D721Med (cell line): Measurements from ENCODE around the gene RPP25.
"Not testable (repeated sequence)": the region's sequence is repeated elsewhere in the genome, so short reads cannot be mapped to it uniquely, and the experiment has no call there.

Experiments
- DNase-seq: peaks from one replicate; pipeline ENCODE4 v3.0.0; 2011; ENCODE audit warnings: low spot score; ENCODE audit not compliant: insufficient read length
- FAIRE-seq: peaks from 2 replicates; lab custom pipeline; 2011; peaks lifted over from hg19 to GRCh38; lab: Jason Lieb, UNC
- CTCF ChIP-seq: IDR thresholded peaks from 2 replicates; pipeline ENCODE4 v1.5.1; 2012; ENCODE audit warnings: mild to moderate bottlenecking, control low read depth; ENCODE audit not compliant: insufficient read depth; ENCODE audit errors: missing control alignments

RPP25 gene

GRCh38 chr15:74928771-74929198, 27.8 kb downstream of the RPP25 start:
- TF ChIP-seq CTCF: no peak
- no peak for FAIRE-seq
- no peak for DNase-seq

GRCh38 chr15:74924525-74924924, 32.0 kb downstream of the RPP25 start:
- FAIRE-seq (no peak), DNase-seq (no peak)
- TF ChIP-seq CTCF: no peak

GRCh38 chr15:74920456-74920855, 36.1 kb downstream of the RPP25 start:
- FAIRE-seq (no peak), DNase-seq (no peak)
- no peak for TF ChIP-seq CTCF

GRCh38 chr15:74917676-74918075, 38.9 kb downstream of the RPP25 start:
- no peak for FAIRE-seq
- TF ChIP-seq CTCF: no peak
- no peak for DNase-seq

- FAIRE-seq, DNase-seq: not testable (repeated sequence)
These were observed 42.8 kb downstream of the RPP25 start for GRCh38 chr15:74913799-74914198.

- TF ChIP-seq CTCF: no peak
- DNase-seq: no peak
- no peak for FAIRE-seq
These were observed 43.5 kb downstream of the RPP25 start for GRCh38 chr15:74913041-74913440.

GRCh38 chr15:74908635-74909034, 47.9 kb downstream of the RPP25 start:
- TF ChIP-seq CTCF: no peak
- FAIRE-seq (no peak), DNase-seq (no peak)

- FAIRE-seq (no peak), DNase-seq (no peak)
- TF ChIP-seq CTCF: no peak
These were observed 49.3 kb downstream of the RPP25 start for GRCh38 chr15:74907163-74907870.
